ENCODE data around the gene BMPR2. TPM values are rescaled to one million over a fixed set of nuclear protein-coding genes. Genes with fewer than 3 reads are reported as not detected.
"Not testable (repeated sequence)": the region's sequence is repeated elsewhere in the genome, so short reads cannot be mapped to it uniquely, and the experiment has no call there.

Gene BMPR2
- total and polyA plus RNA-seq, 7 donors = 3.9 to 43.2 (median 21.3) TPM

DNA sequence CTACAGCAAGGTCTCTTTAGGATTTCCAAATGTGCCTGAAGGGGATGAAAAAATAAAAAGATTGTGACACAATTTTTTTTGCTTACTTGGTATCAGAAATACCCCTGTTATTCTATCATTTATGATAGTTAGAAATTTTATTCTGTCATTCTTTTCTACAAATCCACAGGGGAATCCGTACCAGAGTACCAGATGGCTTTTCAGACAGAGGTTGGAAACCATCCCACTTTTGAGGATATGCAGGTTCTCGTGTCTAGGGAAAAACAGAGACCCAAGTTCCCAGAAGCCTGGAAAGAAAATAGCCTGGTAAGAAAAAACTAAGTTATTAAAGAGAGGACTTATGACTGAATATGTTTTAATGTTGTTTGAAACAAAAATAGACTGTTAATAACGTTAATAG, 166.0 kb downstream of the BMPR2 start:
- no peak for ATAC-seq
- 38 to 48% (median 41%) methylated on average over 3 of the region's 3 CpGs for WGBS, 3 donors

DNA sequence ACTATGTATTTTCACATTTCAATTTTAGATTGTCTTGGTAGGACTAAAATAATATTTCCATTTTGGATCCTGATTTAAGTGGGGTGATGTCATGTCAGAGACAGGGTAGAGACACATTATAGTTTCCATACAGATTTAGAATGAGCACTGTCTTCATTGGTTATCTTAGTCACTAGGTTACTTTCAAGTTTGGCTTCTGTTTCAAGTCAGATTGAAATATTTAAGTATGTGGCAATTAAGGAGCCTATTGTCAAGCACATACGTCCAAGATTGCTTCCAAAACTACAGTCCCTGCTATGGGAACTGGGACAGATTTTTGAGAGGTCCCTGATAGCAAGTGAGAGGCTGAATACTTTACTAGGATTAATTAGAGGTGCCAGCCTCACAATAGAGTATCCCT, 169.4 kb downstream of the BMPR2 start:
- Histone ChIP-seq H3K4me1 (no peaks in the 10 kb centered on the region), H3K4me3 (no peak overlapping the region), H3K27me3 (ENCODE audit: insufficient read depth in 3 of 3, low read length in 2 of 3) (no peaks in the 10 kb centered on the region), H3K36me3 (ENCODE audit: insufficient read depth in 1 of 2, low read depth in 1 of 2) (peaks cover 0 to 26% of the 10 kb centered on the region in 2 donors), H3K27ac (no peak overlapping the region), H3K9me3 (no peaks in the 10 kb centered on the region)
- WGBS, 3 donors = 82 to 91% (median 88%) methylated on average over 1 of the region's 1 CpG
- TF ChIP-seq, protein P1, sequence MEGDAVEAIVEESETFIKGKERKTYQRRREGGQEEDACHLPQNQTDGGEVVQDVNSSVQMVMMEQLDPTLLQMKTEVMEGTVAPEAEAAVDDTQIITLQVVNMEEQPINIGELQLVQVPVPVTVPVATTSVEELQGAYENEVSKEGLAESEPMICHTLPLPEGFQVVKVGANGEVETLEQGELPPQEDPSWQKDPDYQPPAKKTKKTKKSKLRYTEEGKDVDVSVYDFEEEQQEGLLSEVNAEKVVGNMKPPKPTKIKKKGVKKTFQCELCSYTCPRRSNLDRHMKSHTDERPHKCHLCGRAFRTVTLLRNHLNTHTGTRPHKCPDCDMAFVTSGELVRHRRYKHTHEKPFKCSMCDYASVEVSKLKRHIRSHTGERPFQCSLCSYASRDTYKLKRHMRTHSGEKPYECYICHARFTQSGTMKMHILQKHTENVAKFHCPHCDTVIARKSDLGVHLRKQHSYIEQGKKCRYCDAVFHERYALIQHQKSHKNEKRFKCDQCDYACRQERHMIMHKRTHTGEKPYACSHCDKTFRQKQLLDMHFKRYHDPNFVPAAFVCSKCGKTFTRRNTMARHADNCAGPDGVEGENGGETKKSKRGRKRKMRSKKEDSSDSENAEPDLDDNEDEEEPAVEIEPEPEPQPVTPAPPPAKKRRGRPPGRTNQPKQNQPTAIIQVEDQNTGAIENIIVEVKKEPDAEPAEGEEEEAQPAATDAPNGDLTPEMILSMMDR (IDR thresholded peaks at IDR 0.05) = no peak
- DNase-seq = no peak
- intact Hi-C loops (cut with DNase I) = no loop called here
- ATAC-seq = no peak

More for the DNA sequence above, 166.0 kb downstream of the BMPR2 start:
- DNase-seq = no peak
- Histone ChIP-seq H3K27me3 (ENCODE audit: insufficient read depth in 3 of 3, low read length in 2 of 3) (no peaks in the 10 kb centered on the region), H3K27ac (no peak overlapping the region), H3K9me3 (no peaks in the 10 kb centered on the region), H3K36me3 (ENCODE audit: insufficient read depth in 1 of 2, low read depth in 1 of 2) (peaks cover 0 to 9% of the 10 kb centered on the region in 2 donors), H3K4me1 (peaks cover 14% of the 10 kb centered on the region), H3K4me3 (no peak overlapping the region)
- TF ChIP-seq, protein P1 (IDR thresholded peaks at IDR 0.05) = no peak
- intact Hi-C loops (cut with DNase I) = no loop called here

GRCh38 chr2:202545931-202546330, 169.8 kb downstream of the BMPR2 start:
- WGBS, 3 donors = 97 to 99% (median 98%) methylated on average over 2 of the region's 2 CpGs
- Histone ChIP-seq H3K4me1 (no peaks in the 10 kb centered on the region), H3K9me3 (no peaks in the 10 kb centered on the region), H3K36me3 (ENCODE audit: insufficient read depth in 1 of 2, low read depth in 1 of 2) (peaks cover 0 to 26% of the 10 kb centered on the region in 2 donors), H3K4me3 (no peak overlapping the region), H3K27me3 (ENCODE audit: insufficient read depth in 3 of 3, low read length in 2 of 3) (no peaks in the 10 kb centered on the region), H3K27ac (no peak overlapping the region)
- TF ChIP-seq, protein P1 (IDR thresholded peaks at IDR 0.05) = no peak
- ATAC-seq (no peak), DNase-seq (no peak)
- intact Hi-C loops (cut with DNase I) = no loop called here

DNA sequence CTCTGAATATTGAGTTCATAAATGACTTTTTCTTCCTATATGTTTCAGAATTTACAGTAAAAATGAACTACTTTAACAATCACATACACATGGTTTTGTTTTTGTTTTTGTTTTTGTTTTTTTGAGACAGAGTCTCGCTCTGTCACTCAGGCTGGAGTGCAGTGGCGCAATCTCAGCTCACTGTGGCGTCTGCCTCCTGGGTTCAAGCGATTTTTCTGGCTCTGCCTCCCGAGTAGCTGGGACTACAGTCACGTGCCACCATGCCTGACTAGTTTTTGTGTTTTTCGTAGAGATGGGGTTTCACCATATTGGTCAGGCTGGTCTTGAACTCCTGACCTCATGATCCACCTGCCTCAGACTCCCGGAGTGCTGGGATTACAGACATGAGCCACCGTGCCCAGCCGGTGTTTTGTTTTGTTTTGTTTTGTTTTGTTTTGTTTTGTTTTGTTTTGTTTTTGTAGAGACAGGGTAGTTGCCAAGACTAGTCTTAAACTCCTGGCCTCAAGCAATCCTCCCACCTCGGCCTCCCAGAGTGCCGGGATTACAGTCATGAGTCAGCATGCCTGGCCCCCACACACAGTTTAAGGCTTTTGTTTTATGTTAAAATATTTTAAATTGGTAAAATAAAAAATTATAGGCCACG, 170.5 kb downstream of the BMPR2 start:
- H3K27ac ChIP-seq; H3K27me3 ChIP-seq (ENCODE audit: insufficient read depth in 3 of 3, low read length in 2 of 3); DNase-seq; H3K4me1 ChIP-seq; H3K9me3 ChIP-seq; ATAC-seq; intact Hi-C loops (cut with DNase I); H3K4me3 ChIP-seq: not testable (repeated sequence)
- H3K36me3 ChIP-seq (ENCODE audit: insufficient read depth in 1 of 2, low read depth in 1 of 2) = peaks cover 0 to 26% of the 10 kb centered on the region in 2 donors
- WGBS, 3 donors = 84 to 92% (median 87%) methylated on average over 13 of the region's 13 CpGs

DNA sequence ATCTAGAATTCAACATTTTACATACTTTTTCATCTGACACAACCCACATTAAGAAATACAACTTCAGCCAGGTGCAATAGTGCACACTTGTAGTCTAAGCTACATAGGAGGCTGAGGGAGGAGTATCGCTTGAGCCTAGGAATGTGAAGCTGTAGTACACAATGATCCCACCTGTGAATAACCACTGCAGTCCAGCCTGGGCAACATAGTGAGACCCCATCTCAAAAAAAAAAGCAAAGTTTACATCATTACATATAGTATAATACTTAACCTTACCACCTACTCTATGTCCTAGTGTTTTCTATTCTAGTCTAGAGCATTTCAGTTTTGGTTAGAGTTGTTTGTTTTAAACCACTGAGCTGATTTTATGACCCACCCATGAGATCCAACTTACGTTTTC, 172.1 kb downstream of the BMPR2 start:
- ATAC-seq = no peak
- Histone ChIP-seq H3K27me3 (ENCODE audit: insufficient read depth in 3 of 3, low read length in 2 of 3) (no peaks in the 10 kb centered on the region), H3K36me3 (ENCODE audit: insufficient read depth in 1 of 2, low read depth in 1 of 2) (peaks cover 3 to 29% of the 10 kb centered on the region in 2 donors), H3K9me3 (no peaks in the 10 kb centered on the region), H3K27ac (no peak overlapping the region), H3K4me1 (no peaks in the 10 kb centered on the region), H3K4me3 (no peak overlapping the region)
- WGBS, 3 donors = 96 to 97% (median 96%) methylated on average over 2 of the region's 2 CpGs
- TF ChIP-seq, protein P1 (IDR thresholded peaks at IDR 0.05) = no peak
- intact Hi-C loops (cut with DNase I) = no loop called here
- DNase-seq = no peak

GRCh38 chr2:202551000-202551399, 174.9 kb downstream of the BMPR2 start:
- not testable (repeated sequence) for DNase-seq

More at GRCh38 chr2:202551000-202551399, 174.9 kb downstream of the BMPR2 start:
- H3K36me3 ChIP-seq (ENCODE audit: insufficient read depth in 1 of 2, low read depth in 1 of 2) = peaks cover 8 to 49% of the 10 kb centered on the region in 2 donors
- H3K4me1 ChIP-seq; H3K9me3 ChIP-seq; intact Hi-C loops (cut with DNase I); H3K27ac ChIP-seq; H3K4me3 ChIP-seq; ATAC-seq; H3K27me3 ChIP-seq (ENCODE audit: insufficient read depth in 3 of 3, low read length in 2 of 3): not testable (repeated sequence)
- 91 to 95% (median 95%) methylated on average over 9 to 10 of the region's 10 CpGs for WGBS, 3 donors
